ENCODE data around the gene PLA2G1B.
A peak's percentile ranks its signal among the peaks of the same experiment; 100 is the strongest.

GRCh38 chr12:120350576-120351350 is 23.2 kb upstream of the PLA2G1B start:
- TF ChIP-seq CTCF (IDR thresholded peaks at IDR 0.05) (no peak), POLR2A (IDR thresholded peaks at IDR 0.05) (peak; percentile 13 to 76 (median 74))

All from body of pancreas (tissue), 4 donors.